ENCODE measurements around the gene PIGH.

Gene PIGH

DNA sequence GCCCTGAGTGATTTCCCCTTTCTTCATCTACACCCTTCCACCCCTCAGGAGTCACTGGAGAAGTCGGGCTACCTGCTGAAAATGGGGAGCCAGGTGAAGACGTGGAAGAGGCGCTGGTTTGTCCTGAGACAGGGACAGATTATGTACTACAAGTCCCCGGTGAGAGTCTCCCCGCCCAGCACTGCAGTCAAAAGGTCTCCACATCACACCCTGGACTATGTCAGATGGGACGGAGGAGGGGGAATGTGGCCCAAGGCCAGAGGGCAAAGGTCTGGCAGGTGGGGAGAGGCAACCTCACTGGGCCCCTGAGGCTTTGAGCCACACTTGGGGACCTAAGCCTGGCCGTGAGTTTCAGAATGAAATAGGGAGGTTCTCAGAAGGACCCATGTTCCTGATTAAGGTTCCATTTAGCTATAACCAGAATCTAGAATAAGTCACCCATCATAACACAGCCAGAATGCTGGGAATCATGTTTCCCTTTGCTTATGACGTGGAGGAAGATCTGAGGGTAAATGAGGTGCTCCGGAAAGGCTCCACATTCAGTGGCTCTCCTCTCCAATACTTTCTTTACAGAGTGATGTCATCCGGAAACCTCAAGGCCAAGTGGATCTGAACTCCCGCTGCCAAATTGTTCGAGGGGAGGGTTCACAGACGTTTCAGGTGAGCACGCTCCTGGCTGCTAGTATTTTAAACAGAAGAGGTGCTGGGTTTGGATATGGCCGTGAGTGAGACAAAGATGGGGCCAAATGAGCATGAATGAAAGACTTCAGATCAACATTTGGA is 26.6 kb downstream of the PIGH start:
- no peak for FAIRE-seq

DNA sequence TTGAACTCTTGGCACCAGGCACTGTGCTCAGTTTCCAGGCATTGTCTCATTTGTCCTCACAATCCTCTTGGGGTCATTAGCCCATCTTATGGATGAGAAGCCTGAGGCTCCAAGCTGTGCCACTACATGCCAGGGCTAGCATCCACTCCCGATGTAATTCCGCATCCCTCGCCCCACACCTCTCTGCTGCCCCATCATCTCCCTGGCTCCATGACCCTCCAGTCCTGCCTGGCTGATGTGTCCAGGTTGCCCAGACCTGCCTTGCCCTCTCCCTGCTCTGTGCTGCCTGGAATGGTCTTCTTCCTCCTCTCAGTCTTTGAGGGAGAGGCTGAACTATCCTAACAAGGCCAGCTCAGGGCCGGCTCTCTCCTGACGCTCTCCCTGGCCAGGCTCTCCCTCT is 27.5 kb downstream of the PIGH start:
- FAIRE-seq, result no peak

DNA sequence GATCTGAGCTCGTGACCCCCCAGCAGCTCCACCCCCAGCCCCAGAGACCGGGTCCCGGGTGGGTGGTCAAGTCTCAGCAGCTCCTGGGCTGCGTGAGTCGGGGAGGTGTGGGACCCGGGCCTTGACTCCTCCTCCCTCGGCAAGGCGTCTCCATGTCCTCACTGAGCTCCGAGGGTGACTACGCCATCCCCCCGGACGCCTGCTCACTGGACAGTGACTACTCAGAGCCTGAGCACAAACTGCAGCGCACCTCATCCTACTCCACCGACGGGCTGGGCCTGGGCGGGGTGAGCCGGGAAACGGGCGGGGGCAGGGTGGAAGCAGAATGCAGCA is 28.1 kb downstream of the PIGH start:
- FAIRE-seq, result no peak

DNA sequence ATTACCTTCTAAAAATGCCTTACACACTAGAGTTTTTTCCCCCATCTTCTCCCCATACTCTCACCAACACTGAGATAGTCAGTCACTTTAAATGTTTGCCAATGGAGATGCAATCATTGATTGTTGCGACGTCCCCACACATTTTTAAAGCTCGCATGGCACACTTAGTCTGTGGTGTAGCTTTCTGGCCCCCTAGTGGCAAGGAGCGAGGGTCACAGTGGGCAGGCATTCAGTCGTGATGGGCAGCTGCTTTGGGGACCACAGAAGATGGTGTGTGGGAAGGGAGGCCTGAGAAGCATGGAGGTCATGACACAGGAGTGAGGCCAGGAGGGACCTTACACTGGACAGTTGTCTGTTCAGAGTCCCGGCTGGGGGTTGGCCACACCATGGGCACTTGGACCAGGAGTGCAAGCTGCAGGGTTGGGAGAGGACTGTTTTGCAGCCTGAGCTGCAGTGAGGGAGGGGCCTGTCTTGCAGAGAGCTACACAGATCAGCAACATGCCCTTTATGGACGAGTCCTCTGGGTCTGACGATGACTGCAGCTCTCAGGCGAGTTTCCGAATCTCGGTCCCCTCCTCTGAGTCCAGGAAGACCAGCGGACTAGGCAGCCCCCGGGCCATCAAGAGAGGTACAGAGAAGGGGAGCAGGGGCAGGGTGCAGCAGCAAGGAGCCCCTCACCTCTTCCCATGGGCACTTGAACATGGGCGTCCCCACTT is 28.6 kb downstream of the PIGH start:
- FAIRE-seq, result no peak

DNA sequence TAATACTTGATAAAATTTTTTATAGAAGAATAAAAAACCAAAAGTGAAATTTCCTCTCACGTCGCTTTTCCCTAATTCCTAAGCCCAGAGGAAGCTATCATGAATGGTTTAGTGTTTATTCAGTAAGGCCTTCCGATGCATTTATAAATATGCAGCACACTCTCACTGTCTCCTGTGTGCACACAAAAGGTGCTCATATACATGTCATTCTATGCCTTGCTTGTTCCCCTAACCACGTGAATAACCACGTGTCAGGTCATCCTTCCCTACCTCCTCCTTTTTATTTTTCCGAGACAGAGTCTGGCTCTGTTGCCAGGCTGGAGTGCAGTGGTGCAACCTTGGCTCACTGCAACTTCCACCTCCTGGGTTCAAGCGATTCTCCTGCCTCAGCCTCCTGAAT is 29.6 kb downstream of the PIGH start:
- no peak for FAIRE-seq

DNA sequence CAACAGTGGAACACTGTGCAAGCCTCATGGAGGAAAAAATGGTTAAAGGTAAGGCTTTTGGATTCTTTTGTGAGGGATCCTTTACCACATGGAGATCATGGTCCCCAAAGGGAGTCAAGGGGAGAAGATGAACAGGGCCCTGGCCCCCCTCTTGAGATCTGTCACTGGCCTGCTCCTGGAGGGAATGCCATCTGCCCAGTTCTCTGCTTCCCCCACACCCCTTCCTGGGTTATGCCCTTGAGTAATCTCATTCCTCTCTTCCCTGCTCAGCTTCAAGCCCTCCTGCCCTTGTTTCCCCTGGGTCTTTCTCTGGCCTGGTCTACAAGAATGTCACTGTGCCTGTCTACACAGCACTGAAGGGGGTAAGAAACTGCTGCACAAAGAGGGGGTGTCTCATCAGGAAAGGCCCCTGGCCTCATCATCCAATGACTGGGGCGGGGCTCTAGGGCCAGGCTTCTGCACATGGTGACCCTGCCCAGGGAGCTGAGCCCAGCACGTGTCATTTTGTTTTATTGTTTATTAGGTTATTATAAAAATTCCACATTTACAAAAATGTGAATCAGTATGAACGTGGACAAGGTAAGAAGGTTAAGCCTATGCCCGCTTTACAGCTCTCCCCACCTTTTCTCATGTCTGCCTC is 30.3 kb downstream of the PIGH start:
- FAIRE-seq, result no peak

DNA sequence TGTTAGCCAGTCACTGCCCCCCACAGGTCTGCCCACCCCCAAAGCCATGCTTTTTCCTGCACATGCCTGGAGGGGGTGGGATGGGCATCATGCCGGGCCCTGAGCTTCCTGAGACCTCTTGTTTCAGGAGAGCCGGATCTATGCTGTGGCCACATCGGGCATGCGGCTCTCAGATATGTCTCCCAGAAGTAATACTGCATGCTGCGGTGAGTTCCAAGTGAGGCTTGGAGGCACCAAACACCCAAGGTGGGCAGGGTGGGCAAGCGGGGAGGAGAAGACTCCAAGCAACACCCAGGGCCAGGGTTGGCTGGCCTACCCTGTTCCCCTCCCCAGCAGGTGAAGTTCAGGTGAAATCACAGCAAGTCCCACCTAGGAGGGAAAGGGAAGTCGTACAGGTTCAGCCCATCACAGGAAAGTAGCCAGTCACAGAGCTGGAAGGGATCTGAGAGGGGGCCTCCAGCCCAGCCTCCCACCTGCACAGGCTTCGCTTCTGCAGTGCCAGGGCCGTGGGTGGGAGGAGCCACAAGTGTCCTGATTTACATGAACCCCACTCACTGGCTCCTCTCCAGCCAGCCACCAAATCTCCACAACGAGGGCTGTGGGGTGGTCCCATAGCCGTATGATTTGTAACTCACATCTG is 30.9 kb downstream of the PIGH start:
- FAIRE-seq, result no peak

DNA sequence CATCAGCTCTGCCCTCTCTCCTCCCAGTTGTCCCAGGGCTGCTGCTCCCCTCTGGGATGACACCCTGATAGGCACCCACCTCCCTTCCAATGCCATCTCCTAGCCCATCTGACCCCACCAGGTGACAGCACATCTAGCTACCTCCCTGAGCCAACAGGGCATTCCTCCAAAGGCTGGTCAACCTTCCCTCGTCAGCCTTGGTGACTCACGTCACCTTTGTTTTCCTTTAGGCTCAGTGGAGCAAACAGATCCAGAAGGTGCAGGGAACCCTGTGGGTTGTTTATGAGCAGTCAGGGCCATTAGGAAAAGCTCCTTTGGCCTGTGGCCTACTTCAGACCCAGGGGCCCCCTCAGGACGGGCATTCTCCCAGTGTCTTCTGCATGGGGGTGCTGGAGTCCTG is 32.4 kb downstream of the PIGH start:
- FAIRE-seq, result no peak

DNA sequence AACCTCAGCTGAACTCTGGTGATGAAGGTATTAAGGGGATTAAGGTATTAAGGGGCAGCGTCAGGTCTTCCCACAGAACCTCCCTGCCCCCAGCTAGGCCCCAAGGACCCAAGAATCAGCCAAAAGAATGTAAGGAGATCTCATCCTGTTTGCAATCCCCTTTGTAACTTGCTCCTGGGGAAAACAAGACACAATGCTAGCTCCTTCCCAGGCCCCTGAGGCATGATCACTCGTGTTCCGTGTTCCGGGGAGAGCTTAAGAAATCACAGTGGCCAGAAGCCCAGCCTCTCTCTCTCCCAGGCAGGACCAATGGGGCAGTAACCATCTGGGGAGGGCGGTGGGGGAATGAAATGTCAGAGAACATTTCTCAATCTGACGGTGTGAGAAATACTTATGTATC is 33.2 kb downstream of the PIGH start:
- no peak for FAIRE-seq

DNA sequence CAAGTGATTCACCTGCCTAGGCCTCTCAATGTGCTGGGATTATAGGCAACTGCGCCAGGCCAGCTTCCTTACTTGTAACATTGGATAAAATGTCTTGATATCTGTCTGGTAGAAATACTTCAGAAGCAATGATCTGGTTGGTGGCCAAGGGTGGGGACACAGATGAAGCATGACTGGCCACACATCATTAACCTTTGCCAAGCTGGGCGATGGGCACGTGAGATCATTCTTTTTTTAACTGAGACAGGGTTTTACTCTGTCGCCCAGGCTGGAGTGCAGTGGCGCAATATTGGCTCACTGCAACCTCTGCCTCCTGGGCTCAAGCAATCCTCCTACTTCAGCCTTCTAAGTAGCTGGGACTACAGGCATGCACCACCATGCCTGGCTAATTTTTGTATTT is 35.8 kb downstream of the PIGH start:
- no peak for FAIRE-seq

DNA sequence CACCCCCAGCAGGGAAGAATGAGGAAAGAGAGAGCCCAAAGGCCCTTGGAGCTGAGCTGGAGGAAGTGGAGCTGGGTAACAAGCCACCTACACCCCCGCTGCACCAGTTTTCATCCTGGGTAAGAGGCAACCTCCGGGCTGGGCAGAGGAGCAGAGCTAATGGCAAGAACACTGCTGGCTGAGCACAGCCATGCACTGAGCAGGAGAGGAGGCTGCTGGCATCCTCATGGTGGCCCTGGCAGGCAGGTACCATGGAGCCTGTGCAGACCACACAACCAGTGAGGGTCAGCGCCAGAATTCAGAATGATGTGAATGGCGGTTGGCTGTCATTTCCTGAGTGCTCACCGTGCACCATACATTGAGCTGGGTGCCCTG is 37.3 kb downstream of the PIGH start:
- no peak for FAIRE-seq

DNA sequence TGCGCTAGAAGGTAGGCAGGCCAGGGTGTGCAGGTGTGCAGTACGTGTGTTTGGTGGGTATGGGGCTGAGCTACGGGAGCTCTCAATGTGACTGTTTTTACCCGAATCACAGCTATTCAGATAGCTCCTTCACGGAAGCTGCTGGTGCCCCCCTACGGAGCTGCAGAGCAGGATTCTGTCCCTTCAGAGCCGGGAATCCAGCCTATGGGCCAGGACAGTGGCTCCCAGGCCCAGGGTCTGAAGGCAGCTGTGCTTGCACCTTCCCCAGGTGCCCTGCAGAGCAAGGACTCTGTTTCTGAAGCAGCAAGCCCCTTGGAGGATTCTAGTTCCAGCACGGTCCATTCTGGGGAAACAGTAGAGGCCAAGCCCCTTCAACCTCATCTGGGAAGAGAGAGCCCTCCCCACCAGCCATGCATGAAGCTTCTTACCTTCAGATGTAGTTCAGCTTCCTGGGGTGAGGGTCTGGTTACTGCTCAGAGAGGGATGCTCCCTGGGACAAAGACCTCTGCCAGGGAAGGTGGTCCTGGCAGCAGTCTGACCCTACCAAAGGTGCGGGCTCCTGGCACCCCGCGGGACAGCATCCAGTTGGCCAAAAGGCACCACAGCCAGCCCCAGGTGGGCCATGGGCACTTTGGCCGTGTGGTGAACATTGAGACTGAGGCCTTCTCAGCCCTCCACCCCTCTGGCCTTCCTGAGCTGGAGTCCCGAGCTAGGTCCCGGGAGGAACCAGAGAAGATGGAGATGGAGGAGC is 37.9 kb downstream of the PIGH start:
- FAIRE-seq, result no peak

DNA sequence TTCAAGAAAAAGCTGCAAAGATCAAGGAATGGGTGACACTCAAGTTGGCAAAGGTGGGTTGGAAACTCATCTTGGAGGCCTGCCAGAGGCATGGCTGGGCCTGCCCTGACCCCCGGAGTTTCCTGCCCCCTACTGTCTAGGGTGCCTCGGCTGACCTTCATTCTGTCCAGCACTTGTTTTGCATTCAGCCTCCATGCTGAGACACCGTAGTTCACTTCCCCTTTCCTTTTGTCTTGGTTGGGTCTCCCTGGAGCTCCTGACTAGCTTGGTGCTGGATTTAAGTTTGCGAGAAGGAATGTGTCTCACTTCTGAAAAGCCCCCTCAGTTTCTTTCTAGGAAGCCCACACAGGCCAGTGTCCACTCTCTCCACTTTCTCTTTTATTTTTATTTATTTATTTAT is 40.4 kb downstream of the PIGH start:
- no peak for FAIRE-seq

DNA sequence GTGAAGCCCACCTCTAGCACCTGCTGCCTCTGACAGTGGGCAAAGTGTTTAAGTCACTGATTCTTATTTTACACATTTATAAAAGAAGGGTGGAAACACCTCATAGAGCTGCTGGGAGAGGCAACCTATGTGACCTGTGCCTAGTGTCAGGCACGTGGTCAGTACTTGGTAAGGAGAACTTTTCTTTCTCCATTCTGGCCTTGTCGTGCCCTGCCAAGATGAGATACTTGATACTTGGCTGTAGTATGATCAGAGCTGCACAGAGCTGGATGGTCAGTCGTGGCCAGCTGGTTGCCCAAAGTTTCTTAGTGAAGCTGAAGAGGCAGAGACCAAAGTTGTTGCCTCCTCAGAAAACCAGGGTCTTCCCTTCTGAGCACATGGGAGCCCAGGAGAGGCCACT is 42.4 kb downstream of the PIGH start:
- FAIRE-seq, result no peak

DNA sequence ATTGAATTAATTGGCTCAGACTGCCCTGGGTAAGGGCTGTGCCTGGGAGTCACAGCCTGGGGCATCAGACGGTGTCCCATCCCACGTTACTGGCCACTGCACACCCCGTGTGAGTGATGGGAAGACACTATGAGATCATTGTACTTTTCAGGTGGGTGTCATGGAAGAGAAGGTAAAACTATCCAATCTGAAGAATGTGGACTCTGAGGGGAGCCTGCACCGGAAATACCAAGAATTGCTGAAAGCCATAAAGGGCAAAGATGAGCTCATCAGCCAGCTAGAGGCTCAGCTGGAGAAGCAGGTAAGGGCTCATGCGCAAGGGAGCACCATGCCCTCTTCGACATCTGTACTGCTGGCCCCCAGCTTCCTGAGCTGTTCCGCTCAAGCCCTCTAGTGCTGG is 43.0 kb downstream of the PIGH start:
- no peak for FAIRE-seq

DNA sequence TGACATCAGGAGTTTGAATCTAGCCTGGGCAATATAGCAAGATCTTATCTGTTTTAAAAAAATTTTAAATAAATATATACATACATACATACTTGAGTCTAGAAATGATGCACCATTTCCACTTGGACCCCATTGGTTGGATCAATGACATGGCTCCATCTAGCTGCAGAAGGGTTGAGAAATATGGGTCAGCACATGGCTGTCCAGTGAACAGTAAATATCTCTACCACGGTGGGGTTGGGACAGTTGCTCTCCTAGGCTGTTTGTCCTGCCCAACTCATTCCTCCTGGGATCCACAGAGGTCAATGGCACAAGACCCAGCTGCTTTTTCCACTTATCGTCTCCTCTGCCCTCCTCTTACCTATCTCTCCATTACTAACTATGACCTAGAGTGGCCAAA is 43.4 kb downstream of the PIGH start:
- FAIRE-seq, result no peak

DNA sequence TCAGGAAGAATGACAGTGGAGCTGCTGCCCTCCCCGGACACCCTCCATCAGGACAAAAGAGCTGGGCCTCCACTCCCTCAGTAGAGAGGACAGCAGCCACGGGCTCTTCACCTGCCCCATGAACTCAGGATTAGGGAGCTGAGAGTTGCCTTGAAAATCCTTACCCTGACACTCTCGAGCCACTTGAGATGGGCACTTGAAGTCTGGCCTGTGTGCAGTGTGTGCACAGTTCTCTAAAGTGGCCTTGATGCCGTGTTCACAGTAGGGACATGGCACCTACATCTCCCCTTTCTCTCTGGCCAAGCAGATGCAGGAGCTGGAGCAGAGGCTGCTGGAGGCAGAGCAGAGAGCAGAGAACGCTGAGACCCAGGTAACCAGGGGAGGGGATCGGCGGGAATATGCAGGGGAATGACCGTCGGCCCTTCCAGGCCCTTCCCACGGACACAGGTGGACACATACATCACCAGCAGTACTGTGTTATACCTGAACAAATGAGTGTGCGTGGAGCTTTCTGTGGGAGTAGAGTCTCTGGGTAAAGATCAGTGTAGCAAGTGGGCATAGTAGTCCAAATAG is 44.5 kb downstream of the PIGH start:
- no peak for FAIRE-seq

DNA sequence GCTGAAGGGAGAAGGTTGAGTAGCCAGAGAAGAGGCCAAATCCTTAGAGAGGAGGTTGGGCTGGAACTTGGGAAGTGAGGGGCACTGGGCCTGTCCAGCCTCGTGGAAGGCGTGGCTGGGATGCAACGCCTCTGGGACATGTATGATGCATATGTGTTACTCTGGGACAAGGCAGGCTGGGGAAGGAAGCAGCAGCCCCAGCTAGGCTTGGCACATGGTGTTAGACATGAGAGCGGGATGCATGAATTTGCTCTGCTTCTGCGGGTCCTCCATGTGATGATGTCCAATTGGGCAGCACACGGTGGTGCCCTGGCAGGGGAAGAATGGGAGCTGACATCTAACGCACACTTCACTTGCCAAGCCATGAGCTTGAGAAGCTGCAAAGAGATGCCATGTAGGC is 45.7 kb downstream of the PIGH start:
- no peak for FAIRE-seq

DNA sequence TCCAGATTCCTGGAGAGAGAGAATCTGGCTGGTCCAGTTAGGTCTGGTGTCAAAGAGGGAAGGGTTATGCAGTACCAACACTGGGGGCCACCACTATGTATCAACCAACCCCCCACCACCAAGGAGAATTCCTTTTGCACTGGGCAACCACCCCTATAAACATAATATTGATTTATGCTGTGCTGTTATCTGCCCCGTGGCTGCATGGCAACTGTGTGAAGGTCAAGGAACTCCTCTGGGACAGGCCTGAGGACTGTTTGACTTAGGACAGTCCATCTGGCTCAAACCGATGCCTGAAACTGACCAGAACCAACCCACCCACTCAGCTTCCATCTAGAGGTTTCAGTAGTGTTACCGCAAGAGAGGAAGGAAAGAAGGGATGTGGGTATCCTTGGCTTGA is 46.5 kb downstream of the PIGH start:
- FAIRE-seq, result no peak

DNA sequence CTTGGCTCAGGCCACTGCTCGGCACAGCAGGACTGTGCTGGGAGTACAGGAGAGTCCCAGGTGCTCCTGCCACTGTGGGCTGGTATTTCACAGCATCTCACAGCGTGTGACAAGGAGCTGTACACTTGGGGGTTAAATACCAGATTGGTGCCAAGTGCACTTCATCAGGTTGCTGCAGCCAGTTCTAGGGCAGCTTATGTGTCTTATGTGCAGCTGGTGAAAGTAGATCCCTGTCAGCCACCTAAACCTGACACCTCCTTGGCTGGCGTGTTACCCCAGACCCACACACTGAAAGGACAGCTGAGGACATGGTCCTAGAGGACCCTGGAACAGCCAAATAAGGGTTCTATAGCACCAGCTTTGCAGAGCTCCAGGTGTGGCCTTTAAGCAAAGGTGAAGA is 48.1 kb downstream of the PIGH start:
- no peak for FAIRE-seq

DNA sequence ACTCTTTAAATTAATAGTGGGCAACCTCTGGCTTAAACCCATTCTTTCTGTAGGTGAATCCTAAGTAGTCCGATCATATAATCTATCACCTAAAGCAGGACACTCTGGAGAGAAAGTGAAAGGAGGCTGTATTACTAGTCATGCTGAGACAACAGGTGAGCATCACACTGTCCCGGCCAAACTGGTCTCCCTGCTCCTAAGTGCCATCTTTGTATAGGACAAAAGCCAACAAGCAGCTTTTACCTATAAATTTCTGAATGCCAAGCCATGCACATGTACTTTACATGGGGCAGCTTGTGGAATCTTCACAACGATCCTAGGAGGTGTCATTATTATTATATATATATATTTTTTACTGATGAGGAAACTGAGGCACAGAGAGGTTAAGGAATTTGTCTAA is 48.9 kb downstream of the PIGH start:
- no peak for FAIRE-seq

DNA sequence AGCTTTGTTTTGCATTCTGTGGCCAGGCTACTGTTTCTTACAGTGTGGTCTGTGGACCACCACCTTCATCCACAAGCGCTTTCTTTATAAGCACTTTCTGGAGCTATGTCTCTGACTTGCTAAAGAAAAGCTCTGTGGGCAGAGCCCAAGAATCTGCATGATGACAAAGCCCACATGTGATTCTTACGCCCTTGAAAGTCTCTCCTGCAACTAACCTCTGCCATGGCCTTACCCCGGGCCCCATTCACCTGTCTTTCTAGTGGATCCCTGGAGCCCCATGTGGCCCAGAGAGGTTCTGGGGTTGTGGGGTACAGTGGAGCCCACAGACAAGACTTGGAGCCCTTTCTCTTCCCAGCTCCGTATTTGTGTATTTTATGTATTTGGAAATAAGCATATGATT is 50.3 kb downstream of the PIGH start:
- FAIRE-seq, result no peak

DNA sequence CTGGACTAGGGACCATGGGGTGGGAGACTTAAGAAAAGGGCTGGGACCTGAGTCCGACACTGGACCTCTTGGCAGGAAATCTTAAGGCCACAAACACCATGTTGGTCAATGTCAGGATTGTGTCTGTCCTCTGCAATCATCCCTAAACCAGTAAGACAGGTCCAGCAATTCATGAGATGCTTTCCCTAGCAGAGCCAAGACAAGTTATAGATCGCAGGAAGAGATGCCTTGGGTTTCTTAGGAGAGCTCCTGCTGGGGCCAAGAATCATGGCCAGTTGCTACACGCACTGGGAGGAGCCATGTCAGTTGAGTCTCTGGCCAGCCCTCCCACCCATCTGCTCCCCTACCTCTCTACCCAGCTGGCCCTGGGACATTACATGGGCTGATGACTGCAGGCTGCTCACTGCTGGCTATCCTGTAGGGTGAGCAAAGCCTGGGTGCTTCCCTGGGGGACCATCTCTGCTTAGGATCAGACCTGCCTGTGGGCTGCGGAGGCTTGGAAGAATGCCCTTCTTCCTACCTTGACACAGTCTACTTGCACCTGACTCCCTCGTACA is 52.8 kb downstream of the PIGH start:
- no peak for FAIRE-seq

Measured in A204.1 (cell line).